GM19023 (cell line): ENCODE results near the gene EID1.
"Not testable (repeated sequence)": the region's sequence is repeated elsewhere in the genome, so short reads cannot be mapped to it uniquely, and the experiment has no call there.

ENCODE experiments used
- ATAC-seq: cut with Tn5 transposase; IDR thresholded peaks from one replicate; pipeline ENCODE4 v1.9.1; 2021; ENCODE audit warnings: mild to moderate bottlenecking, moderate library complexity; ENCODE audit not compliant: unreplicated experiment

EID1 gene

DNA sequence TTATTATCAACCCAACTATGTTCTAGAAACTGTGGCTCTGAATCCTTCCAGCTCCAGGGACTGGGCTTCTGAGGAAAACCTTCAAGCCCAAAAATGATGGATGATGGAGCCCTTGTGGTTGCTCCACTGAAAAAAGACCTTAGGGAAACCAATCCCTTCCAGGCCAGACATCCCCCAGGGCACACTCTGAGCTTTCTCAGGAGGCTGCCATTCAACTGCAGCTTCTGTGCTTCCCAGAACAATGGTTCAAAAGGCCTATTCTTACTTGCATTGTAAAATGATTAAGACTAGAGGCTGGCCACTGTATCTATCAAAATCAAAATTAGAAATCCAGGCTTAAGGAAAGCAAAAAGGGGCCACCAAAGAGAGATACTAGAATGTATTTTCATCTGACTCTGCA, 27.3 kb downstream of the EID1 start:
- ATAC-seq = no peak

GRCh38 chr15:48905847-48906246, 27.9 kb downstream of the EID1 start:
- ATAC-seq = no peak

GRCh38 chr15:48909313-48909712, 31.4 kb downstream of the EID1 start:
- not testable (repeated sequence) for ATAC-seq

DNA sequence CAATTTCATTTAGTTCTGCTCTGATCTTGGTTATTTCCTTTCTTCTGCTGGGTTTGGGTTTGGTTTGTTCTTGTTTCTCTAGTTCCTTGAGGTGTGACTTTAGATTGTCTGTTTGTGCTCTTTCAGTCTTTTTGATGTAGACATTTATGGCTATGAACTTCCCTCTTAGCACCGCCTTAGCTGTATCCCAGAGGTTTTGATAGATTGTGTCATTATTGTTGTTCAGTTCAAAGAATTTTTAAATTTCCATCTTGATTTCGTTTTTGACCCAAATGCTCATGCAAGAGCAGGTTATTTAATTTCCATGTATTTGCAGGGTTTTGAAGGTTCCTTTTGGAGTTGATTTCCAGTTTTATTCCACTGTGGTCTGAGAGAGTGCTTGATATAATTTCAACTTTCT, 32.6 kb downstream of the EID1 start:
- ATAC-seq = not testable (repeated sequence)

GRCh38 chr15:48913141-48913540, 35.2 kb downstream of the EID1 start:
- no peak for ATAC-seq

GRCh38 chr15:48914717-48915116, 36.8 kb downstream of the EID1 start:
- ATAC-seq = no peak

- ATAC-seq = no peak
Observed at GRCh38 chr15:48915861-48916260, 37.9 kb downstream of the EID1 start.

GRCh38 chr15:48916721-48917120, 38.8 kb downstream of the EID1 start:
- ATAC-seq = no peak

GRCh38 chr15:48922046-48922445, 44.1 kb downstream of the EID1 start:
- no peak for ATAC-seq

DNA sequence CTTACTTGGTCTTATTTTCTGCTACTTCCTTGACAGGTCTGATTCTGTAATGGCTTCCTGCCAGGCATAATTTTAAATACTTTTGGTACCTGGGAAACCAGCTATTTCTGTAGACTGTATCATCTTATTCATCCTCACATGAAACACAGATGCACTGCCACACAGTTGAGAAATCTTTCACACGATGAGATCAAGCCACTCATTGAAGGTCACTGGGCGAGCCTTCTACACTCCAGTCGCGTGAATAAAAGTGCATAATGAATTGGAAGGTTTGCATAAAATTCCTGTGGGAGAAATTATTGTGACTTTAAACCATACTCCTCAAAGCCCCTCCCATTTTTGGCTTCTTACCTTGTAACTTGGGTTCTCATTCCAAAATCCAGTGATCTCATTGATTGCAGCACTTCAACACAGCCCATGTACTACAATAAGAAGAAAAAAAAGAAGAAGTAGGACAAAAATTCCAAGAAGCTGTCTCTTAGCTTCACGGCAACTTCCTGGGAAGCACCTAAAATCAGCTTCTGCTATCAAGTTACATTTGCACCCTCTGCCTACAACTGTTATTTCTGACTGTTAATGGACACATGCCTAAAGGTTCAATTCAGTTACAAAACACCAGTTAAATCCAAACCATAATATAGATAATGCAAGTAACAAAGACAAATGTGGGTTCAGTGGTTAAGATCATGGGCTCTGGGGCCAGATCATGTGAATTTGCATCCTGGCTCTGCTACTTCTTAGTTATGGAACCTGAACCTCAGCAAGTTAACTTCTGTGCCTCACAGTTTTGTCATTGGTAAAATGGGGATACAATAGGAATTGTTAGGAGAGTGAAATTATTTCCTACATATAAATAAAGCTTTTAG, 46.8 kb downstream of the EID1 start:
- ATAC-seq = no peak

DNA sequence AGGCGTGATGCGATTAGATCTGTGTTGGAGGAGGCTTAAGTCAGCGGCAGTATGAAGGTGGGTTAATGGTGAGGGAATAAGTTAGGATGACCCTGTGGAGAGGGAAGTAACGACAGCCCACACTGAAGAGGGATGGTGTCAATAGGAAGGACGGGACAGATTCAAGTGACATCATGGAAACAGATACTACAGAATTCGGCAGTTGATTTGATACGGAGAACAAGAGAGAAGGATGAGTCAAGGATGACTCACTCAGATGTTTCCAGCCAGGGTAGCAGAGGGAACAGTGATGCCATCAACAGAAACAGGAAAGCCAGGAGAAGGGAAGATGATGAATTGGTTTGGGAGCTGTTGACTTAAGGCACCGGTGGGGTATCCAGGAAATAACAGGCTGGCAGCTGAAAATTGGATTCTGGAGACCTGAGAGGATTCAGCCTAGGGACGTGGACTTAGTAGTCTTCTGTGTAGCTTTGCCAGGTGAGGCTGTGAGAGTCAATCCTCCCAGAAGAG, 47.8 kb downstream of the EID1 start:
- ATAC-seq = no peak

DNA sequence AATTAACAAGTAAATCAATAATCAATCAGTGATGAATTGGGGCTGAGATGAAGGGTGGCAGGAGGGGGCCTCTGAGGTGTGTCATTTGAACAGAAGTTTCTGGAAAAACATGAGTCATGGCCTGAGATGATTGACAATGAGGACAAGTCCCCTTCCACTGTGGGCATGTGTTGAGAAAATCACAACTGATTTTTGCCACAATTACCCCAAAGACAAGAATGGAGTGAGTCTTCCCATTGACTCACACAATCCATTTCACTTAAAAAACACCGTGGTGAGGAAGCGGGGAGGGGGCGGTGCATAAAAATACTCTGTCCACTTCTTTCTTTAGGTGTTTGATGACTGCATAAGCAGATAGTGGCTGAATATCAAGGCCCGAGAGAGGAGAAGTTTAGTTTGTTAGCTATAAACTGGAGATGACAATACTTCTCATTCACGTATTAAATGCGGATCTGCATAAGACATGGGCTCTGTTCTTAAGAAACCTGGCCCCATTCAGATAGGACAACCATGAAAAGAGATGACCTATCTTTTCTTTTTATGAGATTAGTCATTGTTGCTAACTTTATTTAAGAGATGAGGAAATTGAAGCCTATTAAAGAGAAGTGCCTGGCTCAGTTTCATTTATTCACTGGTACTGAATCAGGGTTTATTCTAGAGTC, 51.1 kb downstream of the EID1 start:
- no peak for ATAC-seq

DNA sequence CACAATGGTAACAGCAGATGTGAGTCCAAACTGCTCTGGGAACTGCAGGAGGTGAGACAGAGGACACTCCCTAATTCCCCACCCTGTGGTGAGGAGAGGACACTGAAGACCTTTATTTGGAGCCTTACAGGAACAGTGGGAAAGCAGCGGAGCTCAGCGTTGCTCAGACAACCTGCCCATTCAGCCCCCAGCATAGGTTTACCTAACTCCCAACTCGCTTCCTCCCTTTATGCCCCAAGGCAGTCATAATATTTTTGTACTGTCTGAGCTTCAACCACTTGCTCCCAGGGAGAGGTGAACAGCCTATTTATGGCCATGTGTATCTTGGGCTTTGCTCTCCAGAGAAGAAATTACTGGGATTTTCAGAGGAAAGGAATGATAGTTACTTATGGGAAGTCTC, 51.7 kb downstream of the EID1 start:
- no peak for ATAC-seq
